ENCODE results near the gene DAG1.

GRCh38 chr3:49460188-49460890 lies 9.7 kb upstream of the DAG1 start:
- TF ChIP-seq CTCF (IDR thresholded peaks at IDR 0.05) (no peak), POLR2A (IDR thresholded peaks at IDR 0.05) (no peak)
